Activated T-cell treated with anti-CD3 and anti-CD28 coated beads for 48 hours (primary cell): ENCODE measurements around the gene SUGCT.

Experiments
- DNase-seq: peaks from one replicate; pipeline ENCODE4 v3.0.0-alpha.2; 2020; ENCODE audit warnings: low read depth

The SUGCT gene

GRCh38 chr7:40784176-40784575, 649.4 kb downstream of the SUGCT start:
- DNase-seq: no peak

GRCh38 chr7:40786909-40787308, 652.1 kb downstream of the SUGCT start:
- no peak for DNase-seq

GRCh38 chr7:40793132-40793531, 658.3 kb downstream of the SUGCT start:
- DNase-seq: no peak

GRCh38 chr7:40795607-40796006, 660.8 kb downstream of the SUGCT start:
- no peak for DNase-seq

GRCh38 chr7:40796723-40797122, 661.9 kb downstream of the SUGCT start:
- DNase-seq: no peak

- no peak for DNase-seq
Measured at GRCh38 chr7:40798613-40799012, 663.8 kb downstream of the SUGCT start.

GRCh38 chr7:40799493-40800403, 664.9 kb downstream of the SUGCT start:
- DNase-seq: no peak

GRCh38 chr7:40800771-40801170, 666.0 kb downstream of the SUGCT start:
- no peak for DNase-seq

- no peak for DNase-seq
Measured at GRCh38 chr7:40802497-40802896, 667.7 kb downstream of the SUGCT start.

GRCh38 chr7:40804477-40805215, 669.8 kb downstream of the SUGCT start:
- no peak for DNase-seq

GRCh38 chr7:40805361-40805760, 670.6 kb downstream of the SUGCT start:
- no peak for DNase-seq

- no peak for DNase-seq
Measured at GRCh38 chr7:40808378-40808942, 673.7 kb downstream of the SUGCT start.

- no peak for DNase-seq
Measured at GRCh38 chr7:40810274-40810673, 675.5 kb downstream of the SUGCT start.

GRCh38 chr7:40811666-40812065, 676.9 kb downstream of the SUGCT start:
- DNase-seq: no peak

- DNase-seq: no peak
Measured at GRCh38 chr7:40815022-40815421, 680.2 kb downstream of the SUGCT start.

GRCh38 chr7:40815512-40815911, 680.7 kb downstream of the SUGCT start:
- DNase-seq: no peak

GRCh38 chr7:40822861-40823260, 688.1 kb downstream of the SUGCT start:
- no peak for DNase-seq

GRCh38 chr7:40824461-40824860, 689.7 kb downstream of the SUGCT start:
- DNase-seq: no peak

- no peak for DNase-seq
Measured at GRCh38 chr7:40826411-40827221, 691.8 kb downstream of the SUGCT start.

GRCh38 chr7:40827222-40828085, 692.6 kb downstream of the SUGCT start:
- DNase-seq: no peak
